ENCODE measurements around the gene JARID2.
"Not testable (repeated sequence)": the region's sequence is repeated elsewhere in the genome, so short reads cannot be mapped to it uniquely, and the experiment has no call there.

The JARID2 gene

DNA sequence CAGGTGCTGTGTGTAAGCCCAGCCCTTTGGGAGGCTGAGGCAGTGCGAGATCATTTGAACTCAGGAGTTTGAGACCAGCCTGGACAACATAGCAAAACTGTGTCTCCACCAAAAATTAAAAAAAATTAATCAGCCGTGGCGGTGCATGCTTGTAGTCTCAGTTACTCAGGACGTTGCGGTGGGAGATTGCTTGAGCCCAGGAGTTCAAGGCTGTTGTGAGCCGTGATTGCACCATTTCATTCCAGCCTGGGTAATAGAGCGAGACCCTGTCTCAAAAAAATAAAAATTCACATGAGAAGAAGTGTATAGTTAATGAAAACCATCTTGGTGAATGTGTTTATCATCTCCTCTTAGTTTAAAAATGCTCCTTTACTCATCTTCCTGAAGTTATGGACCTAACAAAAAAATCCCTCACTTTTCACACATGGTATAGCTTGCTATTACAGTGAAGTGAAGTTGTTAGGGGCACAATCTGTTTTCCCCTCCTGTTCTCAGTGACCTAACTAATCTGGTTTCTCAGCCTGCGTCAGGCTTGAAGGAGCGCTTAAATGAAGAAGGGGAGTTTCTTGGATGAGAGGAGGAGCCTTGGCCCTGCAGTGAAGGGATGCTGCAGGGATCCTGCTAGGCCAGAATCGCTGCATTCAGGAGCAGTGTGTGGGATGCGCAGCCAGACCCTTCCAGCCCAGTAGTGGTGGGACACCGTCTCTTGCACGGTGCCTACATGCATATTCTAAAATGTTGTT lies 45.3 kb downstream of the JARID2 start:
- no peak for DNase-seq

DNA sequence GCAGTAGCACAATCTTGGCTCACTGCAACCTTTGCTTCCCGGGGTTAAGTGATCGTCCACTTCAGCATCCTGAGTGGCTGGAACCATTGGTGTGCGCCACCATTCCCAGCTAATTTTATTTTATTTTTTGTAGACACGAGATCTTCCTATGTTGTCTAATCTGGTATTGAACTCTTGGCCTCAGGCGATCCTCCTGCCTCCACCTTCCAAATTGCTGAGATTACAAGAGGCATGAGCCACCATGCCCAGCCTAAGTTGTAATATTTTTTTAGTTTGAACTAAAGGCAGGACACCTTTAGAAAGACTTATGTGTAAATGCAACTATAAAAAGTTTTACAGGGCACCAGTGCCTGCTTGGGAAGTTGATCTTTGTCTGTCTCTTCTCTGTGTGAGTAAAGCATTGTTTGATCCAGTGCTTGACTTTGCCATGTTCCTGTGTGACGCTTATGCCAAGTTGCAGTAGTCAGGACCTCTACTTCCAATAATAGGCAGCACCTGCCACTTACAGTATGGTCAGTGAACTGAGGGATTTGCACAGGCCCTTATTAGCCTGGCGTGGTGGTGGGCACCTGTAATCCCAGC lies 46.9 kb downstream of the JARID2 start:
- DNase-seq = no peak

DNA sequence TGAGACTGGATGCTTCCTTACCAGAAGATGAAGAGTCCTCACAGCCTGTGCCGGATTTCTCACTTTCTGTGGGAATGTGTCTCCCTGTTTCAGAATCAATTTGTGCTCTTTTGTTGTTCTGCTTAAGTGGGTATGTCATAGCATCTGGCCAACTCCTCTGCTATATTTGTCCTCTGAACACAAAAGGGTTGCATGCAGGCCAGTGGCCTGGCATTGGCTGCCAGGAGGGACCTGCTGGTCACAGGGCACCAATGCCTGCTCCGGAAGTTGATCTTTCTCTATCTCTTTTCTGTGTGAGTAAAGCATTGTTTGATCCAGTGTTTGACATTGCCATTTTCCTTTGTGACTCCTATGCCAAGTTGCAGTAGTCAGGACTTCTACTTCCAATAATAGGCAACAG lies 47.8 kb downstream of the JARID2 start:
- DNase-seq = no peak

DNA sequence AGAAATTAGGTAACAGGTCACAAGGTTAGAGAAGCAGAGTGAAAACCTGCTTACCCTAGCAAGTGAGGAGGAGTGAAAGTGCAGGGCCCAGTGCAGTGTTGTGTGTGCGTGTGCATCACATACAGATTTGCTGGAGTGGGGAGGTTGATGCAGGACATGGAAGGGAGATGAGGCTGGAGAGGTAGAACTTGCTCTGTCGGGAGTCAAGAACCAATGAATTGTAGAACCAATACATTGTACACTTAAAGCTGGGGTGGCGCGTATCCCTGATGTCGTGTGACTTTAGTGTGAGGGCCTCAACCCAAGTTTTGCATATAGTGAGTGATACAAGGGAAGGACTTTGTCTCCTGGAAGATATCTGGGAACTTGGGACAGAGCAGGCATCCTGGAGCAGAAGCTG lies 48.6 kb downstream of the JARID2 start:
- DNase-seq = no peak

DNA sequence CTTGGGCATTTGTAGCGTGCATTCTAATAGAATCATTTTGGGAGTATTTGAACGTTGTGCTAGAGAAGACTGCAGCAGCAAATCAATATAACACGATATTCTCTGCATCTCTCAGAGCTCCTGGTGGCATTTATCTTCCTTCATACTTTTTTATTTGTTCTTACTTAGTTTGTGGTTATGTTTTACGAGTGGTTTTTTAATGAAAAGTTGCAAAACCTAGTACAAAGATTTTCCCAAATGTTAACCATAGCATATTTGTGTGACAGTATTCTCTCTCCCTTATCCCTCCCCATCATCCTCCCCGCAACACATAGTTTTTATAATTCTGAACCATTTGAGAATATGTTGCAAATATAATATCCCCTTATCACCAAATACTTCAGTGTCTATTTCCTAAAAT lies 50.4 kb downstream of the JARID2 start:
- no peak for DNase-seq

DNA sequence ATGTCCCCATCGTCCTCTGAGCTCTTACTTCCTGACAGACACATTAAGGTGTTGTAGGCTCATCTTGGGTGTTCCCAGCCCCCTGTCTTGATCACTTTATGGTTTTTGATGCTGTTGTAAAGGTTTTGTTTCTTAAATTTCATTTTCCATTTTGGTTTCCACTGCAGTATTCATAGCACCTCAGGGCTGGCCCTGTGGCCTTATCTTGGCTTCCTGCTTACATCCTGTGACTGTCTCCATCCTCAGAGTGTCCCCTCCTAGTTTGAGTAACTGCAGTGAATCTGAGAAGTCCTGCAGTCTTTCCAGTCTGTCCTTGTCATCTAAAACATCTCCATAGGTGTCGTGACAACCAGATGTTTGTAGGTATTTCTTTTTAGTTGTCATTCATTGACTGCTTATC lies 50.9 kb downstream of the JARID2 start:
- no peak for DNase-seq

DNA sequence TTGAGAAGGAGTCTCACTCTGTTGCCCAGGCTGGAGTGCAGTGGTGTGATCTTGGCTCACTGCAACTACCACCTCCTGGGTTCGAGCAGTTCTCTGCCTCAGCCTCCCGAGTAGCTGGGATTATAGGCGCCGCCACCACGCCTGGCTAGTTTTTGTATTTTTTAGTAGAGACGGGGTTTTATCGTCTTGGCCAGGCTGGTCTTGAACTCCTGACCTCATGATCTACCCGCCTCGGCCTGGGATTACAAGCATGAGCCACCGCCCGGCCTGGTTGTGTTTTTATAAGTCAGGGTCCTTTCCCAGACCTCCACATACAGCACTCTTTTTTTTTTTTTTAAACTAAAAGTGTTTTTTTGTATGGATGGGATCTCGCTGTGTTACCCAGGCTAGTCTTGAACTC lies 51.3 kb downstream of the JARID2 start:
- not testable (repeated sequence) for DNase-seq

DNA sequence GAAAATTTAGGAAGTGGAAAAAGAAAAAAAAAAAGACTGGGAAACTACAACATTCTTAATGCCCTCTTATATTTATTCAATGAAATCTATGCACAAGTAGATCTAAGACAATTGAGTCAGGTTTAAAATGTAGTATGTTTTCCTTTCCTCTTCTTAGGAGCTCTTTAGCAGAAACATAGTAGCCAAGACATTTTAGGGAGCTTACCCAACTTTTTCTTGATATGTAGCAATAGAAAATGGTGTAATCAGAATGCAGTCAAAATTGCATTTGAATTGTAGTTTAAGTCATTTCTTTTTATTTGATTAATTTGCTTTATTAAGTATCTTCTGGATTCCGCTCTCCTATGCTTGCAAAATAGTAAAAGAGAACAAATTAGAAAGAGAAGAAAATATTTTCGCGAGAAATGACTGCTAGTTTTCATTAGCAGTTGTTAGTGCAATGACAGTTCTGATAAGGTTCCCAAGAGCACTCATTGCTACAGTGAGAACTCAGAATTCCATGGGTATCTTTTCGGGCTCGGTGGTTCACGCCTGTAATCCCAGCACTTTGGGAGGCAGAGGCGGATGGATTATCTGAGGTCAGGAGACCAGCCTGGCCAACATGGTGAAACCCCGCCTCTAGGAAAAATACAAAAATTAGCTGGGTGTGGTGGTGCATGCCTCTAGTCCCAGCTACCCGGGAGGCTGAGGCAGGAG lies 52.2 kb downstream of the JARID2 start:
- DNase-seq = no peak

DNA sequence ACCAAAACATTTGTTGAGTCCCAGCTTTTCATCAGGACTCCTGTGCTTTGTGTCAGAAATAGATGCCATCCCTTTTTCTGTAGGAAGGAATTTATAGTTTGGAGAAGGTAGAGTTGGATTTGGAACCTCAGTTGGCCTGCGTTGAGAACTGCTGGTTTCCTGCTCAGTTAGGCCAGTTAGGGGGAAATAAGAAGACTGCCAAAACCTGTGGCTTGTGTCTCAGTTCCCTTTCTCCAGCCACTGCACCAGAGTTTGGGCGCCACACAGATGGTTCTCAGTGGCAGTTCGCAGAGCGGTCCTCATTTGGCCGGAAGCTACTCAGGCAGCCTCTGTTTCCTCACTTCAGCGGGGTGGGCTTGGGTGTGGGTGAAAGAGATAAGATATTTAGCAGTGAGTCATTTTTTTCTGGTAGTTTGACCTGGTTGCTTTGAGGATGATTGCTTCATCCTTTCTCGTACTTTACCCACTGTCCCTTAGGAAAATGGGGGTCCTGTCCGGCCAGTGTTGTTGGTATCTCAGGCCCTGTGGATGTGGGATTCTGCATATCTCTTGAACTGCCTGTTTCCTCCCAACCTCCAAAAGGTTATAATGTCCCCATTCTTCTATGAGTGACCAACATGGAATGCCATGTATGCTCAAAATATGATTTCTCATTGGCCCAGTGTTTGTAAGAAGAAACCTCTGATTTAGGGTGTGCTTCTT lies 53.7 kb downstream of the JARID2 start:
- DNase-seq = no peak

DNA sequence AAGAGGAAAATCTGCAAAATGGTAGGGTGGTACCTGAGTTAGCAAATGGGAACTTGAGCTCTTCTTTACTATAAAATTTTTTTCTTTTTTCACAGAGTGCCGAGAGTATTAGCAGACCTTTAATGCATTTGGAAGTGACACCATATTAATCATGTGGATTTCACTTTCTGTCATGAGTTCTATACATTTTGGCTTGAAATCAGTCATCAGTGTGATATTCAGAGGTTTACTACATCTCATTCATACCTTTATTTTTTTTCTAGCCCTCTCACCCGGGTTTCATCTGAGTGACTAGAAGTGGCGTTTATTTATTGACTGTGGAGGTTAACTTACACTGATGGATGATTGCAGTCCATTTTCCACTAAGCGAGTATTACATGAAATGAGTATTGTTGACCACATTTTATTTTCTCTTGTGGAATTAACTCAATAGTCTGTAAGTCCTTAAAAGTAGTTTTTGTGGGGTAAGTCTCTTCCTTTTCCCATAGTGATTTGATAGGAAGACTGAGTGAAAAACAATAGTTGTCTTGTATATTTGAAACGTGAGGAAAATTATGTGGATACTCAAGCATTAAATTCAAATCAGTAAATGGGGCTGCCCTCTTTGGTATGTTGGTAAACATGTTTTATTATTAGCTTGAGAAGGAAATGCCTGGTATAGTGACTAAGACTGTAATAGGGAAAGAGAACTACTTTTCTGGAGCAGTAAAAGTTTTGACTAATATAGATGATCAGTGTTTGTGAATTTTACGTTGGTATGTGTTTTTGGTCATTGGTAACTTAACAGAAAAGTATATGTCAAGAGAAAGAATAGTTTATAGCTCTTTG lies 55.5 kb downstream of the JARID2 start:
- no peak for DNase-seq

DNA sequence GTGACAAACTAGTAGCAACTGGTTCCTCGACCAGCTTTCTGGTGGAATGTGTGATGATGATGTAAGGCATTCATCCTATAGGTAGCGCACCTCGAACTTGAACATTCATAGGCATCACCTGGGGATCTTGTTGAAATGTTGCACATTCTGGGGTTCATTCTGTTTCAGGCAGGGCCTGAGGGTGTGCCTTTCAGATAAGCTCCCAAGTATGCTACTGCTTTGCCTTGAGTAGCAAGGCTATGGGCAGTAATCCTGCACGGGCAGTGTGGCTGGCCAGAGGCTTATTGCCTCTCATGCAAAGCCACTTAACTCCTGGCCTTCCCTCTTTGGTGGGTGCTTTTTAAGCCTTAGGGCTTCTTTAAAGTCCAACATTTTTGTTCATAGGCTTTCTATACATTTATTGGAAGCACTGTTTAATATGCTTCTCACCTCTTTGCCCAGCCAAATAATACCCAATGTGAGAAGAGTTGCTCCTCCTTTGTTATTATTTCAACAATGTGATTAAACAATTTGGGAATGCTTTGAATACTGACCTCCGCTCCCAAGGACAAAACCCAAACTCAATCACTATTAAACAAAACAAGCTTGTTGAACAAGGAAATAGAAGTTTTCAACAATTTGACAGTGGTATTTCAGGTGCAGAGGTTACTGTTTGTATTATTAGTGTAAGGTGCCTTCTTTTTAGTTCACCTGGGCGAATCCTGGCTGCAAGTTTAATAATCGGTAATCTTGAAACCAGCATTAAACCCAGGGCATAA lies 57.5 kb downstream of the JARID2 start:
- DNase-seq = no peak

DNA sequence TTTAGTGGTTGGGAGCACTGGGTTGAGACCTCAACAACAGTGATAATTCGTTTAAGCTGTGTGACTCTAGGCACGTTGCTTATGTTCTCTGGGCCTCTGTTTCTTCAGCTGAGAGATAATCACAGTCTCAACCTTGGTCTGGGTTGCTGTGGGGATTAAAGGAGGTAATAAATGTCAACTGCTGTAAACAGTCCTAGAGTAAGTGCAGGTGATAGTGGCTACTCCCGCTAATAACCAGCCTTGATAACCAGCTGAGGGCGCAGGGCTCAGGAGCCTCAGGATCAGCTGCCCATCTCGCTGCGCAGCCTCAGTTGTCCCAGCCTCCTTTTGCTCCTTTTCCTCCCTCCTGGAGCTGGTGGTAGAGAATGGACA lies 58.0 kb downstream of the JARID2 start:
- no peak for DNase-seq

DNA sequence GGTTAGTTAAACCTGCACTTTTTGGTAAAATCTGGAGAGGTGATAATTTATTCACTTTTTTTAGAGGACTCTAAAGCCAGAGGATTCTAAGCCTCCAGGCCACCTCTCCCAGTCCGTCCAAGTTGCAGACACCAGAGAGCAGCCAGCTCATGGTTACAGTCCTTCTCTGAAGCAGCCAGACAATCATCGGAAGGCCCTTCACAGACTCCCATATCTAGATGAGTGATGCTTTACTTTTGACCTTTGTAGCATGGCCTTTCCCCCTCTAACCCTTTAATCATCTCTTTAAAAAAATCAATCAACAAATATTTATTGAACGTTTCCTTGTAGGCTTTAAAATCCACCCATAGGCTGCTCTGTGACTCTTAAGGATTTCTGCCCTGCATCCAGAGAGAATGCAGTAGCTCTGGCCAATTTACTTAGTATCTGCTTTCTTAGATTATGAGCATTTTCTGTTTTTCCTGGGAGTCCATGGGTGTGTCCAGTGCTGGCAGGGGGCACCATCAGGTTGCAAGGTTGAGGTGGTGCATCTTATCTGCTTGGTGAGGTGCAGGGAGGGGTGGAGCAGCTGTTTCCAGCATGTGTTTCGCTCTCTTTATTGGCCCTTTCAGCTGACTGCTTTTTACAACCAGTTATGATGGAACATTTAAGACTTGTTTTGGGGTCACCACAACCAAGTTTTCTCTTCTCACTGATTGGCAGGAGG lies 58.6 kb downstream of the JARID2 start:
- DNase-seq = no peak

DNA sequence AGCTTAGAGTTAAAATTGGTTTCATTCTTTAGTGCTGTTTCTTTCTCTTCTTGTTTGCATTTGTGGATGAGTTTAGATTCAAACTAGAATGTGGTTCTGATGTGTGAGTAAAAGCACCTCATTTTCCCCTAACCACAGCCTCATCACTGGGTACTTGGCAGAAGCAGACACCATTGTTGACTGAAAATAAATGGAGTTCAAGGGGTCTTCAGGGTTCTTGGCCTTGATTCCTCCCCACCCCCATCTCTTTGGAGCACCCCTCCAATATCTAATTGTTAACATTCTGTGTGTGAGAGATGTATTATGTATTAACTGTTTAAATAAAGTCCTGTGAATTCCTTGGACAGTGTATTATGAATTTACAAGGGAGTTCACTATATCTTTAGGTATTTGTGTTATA lies 59.6 kb downstream of the JARID2 start:
- DNase-seq = no peak

DNA sequence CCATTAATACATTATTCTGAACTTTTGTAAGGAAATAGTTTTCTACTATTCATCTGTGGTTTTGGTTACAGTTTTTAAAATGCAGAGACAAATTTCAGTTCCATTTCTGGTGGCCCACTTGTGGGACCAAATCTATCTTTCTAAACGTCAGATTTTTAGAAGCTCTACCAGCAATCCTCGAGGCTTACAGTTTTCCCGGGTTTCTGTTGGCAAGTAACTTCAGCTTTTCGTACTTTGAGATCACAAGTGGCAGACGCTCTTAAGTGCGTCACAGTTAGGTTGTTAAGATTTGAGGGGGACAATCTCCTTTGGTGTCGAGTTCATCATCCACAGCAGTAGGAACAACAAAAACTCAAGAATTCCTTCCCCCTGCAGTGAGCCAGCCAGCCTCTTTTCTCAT lies 60.0 kb downstream of the JARID2 start:
- no peak for DNase-seq

DNA sequence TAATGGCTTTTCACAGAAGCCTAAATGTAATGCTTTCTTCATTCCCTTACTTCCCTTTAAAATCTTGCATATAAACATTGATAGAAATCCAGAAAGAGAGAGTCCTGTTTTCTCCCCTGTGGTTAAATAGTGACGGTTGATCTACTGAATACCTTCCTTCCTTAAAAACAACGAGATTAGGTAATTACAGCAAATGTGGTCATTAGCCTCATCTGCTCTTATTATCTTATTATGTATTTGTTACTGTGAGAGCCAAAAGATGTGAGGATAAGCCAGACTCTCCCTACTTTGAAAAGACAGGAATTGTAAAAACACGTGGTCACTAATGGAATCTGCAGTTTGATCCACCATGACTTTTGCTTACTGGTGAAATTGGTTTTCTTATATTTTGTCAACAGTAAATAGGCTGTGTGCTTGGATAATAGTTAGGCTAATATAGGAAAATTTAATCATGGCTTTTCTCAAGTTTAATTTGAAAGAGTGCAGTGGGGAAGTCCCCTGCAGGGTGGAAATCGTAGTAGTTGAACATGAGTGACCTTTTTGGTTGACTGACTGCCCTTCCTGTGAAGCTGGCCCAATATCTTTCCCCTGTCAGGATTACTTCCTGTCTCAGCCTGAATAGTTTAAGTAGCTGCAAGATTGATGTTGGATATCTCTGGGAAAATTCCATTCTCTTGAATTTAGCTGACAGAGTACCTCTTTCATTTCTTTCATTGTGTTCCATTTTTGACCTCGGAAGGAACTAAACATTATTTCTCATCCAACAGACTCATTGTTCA lies 62.8 kb downstream of the JARID2 start:
- DNase-seq = no peak

DNA sequence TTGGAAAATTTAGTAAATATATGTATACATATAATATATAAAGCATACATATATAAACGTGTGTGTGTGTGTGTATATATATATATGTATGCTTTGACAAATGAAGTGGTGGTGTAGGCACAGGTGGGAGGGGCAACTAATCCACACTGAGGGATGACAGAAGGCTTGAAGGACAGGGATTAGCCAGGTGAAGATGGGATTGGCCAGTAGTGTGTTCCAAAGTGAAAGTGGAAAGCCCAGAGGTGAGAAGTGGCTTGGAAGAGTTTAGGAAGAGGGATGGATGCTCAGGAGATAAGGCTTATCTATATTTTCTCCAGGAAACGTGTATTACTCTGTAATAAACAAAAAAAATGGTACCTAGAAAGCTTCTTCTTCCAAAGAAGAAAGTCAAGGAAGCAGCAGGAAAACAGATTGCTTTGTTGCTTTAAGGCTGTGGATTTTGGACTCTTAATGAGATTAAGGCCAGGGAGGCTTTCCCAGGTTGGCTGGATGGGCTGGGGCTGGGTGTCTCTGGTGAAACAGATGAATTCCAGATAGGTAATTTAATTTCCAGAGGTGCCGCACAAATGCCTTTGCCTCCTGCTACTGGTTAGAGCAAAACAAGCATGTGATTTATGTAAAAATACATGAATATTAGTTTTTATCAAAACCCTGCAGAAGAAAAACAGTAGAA lies 63.9 kb downstream of the JARID2 start:
- DNase-seq = no peak

DNA sequence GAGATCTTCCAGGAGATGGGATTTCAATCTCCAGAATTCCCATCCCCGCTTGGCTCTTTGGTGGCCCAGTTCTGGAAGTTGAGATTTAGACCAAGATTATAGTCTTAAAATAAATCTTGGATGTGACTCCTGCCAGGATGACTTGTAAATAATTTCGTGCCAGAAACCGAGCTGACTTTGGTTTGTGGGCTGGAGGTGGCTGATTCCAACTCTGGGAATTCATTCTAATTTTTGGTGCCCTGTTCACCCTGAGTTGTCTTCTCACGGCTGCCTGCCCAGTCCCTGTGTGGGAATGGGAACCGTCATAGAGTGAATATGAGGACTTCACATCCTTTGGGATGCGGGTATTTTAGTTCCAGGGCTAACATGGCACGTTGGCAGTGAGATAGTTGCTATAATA lies 64.8 kb downstream of the JARID2 start:
- no peak for DNase-seq

DNA sequence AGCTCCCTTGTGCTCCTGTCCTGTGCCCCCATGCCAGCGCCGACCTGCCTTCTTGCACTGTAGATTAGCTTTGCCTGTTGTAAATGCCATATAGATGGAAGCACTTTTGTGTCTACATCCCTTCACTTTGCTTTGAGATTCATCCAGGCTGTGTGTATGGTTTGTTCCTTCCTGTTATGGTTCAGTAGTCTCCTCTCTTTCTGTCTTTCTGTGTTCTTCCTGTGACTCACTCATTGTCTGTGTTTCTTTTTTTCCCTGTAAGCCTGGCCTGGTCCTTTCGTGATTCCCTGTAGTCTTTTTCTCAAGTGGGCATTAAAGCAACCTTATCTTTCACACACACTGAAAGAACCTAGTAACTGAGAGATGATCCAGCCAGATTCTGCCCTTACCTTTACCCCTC lies 66.6 kb downstream of the JARID2 start:
- DNase-seq = no peak

DNA sequence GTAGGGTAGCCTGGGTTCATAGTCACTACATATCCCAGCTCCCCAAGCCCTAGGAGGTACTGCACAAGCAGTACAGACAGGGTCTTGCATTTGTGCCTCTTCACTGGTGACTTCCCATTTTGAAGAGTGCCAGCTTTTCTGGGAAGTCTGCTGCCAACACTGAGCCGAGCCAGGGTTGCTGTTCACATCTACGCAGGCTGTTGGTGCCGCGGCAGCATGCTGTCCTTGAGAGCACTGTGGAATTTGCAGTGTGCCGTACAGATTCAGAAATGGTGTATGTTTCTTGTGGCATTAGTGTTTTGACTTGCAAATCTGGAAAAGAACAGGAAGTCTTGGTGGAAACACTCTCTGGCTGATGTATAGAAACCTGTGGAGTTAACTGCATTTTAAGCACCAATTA lies 67.5 kb downstream of the JARID2 start:
- DNase-seq = no peak

Data from cortex of kidney (tissue), 1 donor.